Astrocyte of the spinal cord (primary cell): ENCODE results near the gene DDAH1.

ENCODE experiments used
- DNase-seq: peaks from one replicate; pipeline ENCODE4 v3.0.0; 2011; ENCODE audit warnings: low read depth, low spot score
- H3K4me3 ChIP-seq: 2 replicates; pipeline ENCODE4 v1.5.1; 2011; ENCODE audit warnings: low read depth, mild to moderate bottlenecking, low read length, moderate library complexity
- CTCF ChIP-seq: IDR thresholded peaks from 2 replicates; pipeline ENCODE4 v1.5.1; 2012; ENCODE audit warnings: low read depth, mild to moderate bottlenecking, low read length, inconsistent platforms
- in situ Hi-C: cut with HindIII; loops from 2 replicates; pipeline ENCODE4 v1.10.0; 2017; ENCODE audit warnings: low sequenced_read_pairs

DDAH1 gene

GRCh38 chr1:85433096-85433495 is 31.9 kb downstream of the DDAH1 start:
- in situ Hi-C loops: no loop called here
- no peak for TF ChIP-seq CTCF
- H3K4me3 ChIP-seq: no peak overlapping the region
- DNase-seq: no peak

- no peak for TF ChIP-seq CTCF
- no peak overlapping the region for H3K4me3 ChIP-seq
- no peak for DNase-seq
- in situ Hi-C loops: no loop called here
Measured at GRCh38 chr1:85428471-85429089, 36.4 kb downstream of the DDAH1 start.

GRCh38 chr1:85427849-85428248 is 37.1 kb downstream of the DDAH1 start:
- H3K4me3 ChIP-seq: no peak overlapping the region
- in situ Hi-C loops: no loop called here
- TF ChIP-seq CTCF: no peak
- no peak for DNase-seq

GRCh38 chr1:85427331-85427730 is 37.6 kb downstream of the DDAH1 start:
- in situ Hi-C loops: no loop called here
- H3K4me3 ChIP-seq: no peak overlapping the region
- no peak for TF ChIP-seq CTCF
- no peak for DNase-seq

GRCh38 chr1:85421179-85421578 is 43.8 kb downstream of the DDAH1 start:
- no peak for TF ChIP-seq CTCF
- H3K4me3 ChIP-seq: no peak overlapping the region
- in situ Hi-C loops: no loop called here
- no peak for DNase-seq

GRCh38 chr1:85420199-85420598 is 44.8 kb downstream of the DDAH1 start:
- H3K4me3 ChIP-seq: no peak overlapping the region
- no peak for DNase-seq
- TF ChIP-seq CTCF: no peak
- in situ Hi-C loops: no loop called here

GRCh38 chr1:85417876-85418275 is 47.1 kb downstream of the DDAH1 start:
- DNase-seq: no peak
- no peak overlapping the region for H3K4me3 ChIP-seq
- TF ChIP-seq CTCF: no peak
- in situ Hi-C loops: no loop called here
